HG03442 (cell line): Measurements from ENCODE around the gene CEMIP2.
"Not testable (repeated sequence)": the region's sequence is repeated elsewhere in the genome, so short reads cannot be mapped to it uniquely, and the experiment has no call there.

Experiments used
- ATAC-seq: cut with Tn5 transposase; IDR thresholded peaks from one replicate; pipeline ENCODE4 v1.9.1; 2021; ENCODE audit warnings: mild to moderate bottlenecking, moderate library complexity; ENCODE audit not compliant: unreplicated experiment

CEMIP2 gene

GRCh38 chr9:71710856-71711255 lies 57.5 kb downstream of the CEMIP2 start:
- no peak for ATAC-seq

DNA sequence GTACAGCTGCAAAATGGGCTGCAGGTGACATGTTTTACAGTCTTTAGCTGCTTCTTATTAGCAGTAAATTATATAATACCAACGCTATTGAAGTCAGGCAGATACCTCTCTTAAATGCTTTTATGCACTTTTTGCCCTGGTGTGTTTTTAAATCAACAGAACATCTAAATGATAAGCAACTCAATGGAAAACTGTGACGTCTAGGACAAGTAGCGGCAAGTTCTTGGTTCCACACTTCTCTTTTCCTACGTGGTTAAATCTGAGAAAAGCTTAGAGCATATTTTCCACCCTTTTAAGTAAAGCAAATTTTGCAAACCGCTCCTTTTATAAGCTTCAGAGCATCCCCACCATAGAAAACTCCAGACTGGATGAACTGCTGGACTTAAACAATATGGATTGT lies 58.1 kb downstream of the CEMIP2 start:
- no peak for ATAC-seq

DNA sequence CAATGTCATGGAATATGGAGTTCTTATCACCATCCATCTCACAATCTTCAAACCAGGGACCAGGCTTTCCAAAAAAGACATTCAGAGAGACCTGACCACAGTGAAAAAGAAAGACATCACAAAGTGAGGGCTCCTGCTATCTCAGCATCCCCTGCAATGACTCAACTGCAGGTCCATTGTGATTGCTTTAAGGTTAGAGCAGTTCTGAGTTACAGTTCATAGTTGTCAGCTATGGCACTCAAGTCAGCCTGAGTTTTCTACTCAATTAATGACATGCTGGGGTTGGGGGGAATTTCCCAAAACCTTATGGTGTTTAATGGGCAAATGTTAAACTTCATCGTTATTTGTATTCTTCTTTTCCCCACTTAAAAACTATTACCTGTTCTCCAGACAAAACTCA lies 58.9 kb downstream of the CEMIP2 start:
- no peak for ATAC-seq

- ATAC-seq, result no peak
Measured at GRCh38 chr9:71706176-71706575, 62.1 kb downstream of the CEMIP2 start.

DNA sequence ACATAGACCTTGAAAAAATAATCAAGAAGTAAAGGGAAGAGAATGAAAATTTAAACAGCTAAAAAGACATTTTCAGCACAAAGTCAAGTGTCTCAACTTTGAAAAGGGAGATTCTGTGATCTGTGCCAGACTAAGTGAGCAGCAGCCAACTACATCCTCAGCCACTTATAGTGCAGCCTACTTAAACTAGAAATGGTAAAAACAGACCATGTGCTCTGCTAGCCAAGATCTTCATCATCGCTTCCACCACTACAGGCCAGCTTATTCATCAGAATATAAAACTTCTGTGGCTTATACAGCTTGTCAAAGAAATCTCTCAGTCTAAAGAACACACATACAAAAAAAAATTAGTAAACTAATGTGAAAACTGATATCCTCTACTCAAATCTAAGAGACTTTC lies 63.5 kb downstream of the CEMIP2 start:
- ATAC-seq, result no peak

DNA sequence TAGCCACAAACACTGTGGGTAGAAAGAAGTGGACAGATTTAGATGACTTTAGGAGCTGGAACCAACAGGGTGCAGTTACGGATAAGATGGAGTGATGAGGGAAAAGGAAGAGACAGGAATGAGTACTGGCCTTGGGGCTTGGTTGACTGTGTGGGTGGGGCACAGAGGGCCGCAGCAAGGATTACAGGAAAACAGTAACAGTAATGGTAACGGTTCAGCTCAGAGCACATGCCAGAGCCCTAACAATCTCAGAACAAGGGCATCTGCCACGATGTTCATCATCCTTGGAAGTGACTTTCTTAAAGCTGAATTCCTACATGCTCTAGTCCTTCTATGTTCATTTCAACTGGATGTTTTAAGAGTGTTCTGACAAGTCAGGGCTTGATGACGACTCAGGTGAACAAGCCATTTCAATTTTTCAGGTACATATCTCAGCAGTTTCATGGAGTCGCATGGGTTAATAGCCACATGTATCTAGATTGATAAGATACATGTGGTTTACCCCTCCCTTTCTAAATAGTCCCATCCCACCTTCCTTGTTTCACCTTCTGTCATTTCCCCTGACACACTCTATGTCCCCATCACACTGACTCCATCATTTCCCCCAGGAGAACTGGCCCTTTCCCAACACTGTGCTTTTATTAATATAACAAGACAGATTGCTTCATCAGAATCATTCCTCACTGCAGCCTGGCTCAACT lies 65.0 kb downstream of the CEMIP2 start:
- no peak for ATAC-seq

DNA sequence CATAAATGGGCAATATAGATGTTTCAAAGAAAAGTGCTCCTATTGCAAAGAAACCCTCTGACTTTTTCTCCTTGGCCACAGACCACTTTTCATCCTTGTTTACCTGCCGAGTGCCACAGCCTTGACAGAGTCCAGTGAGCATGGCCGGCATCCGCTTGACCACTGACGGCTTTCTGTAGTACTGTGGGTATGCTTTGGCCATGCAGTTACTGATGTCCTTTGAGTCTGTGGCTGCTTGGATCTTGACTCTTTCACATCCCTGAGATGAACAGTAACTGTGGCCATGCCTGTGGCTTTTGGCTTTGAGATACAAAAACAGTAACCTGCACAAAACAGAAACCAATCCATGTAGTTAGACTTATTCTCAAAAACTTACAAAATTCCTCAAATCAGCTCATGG lies 70.4 kb downstream of the CEMIP2 start:
- no peak for ATAC-seq

- ATAC-seq, result no peak
Measured at GRCh38 chr9:71694332-71694731, 74.0 kb downstream of the CEMIP2 start.

- no peak for ATAC-seq
Measured at GRCh38 chr9:71693607-71694006, 74.7 kb downstream of the CEMIP2 start.

DNA sequence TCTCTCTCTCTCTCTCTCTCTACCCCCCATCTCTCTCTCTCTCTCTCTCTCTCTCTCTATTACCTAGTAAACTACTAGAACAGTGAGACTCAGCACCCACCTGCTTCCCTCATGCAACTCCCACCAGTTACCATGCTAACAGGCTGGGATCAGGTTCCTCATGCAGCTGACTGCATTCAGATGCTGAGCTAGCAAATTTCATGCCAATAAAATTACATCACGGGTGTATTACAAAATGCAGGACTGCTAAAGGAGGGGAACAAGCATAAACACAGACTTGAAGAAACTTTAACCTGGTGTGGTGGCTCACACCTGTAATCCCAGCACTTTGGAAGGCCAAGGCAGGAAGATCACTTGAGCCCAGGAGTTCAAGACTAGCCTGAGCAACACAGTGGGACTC lies 76.0 kb downstream of the CEMIP2 start:
- ATAC-seq, result no peak

DNA sequence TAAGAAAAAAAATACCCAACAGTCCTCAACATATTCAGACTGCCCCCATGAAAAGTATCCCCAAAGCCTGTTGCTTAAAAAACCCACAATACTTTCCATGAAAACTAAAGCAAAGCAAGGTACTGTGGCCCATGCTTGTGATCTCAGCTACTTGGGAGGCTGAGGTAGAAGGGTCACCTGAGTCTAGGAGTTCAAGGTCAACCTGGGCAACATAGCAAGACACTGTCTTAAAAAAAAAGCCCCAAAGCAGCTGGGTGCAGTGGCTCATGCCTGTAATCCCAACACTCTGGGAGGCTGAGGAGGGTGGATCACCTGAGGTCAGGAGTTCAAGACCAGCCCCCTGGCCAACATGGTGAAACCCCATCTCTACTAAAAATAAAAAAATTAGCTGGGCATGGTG lies 76.7 kb downstream of the CEMIP2 start:
- ATAC-seq, result not testable (repeated sequence)

- ATAC-seq, result no peak
Measured at GRCh38 chr9:71690689-71691435, 77.5 kb downstream of the CEMIP2 start.

GRCh38 chr9:71690063-71690688 lies 78.1 kb downstream of the CEMIP2 start:
- ATAC-seq, result no peak

- ATAC-seq, result no peak
Measured at GRCh38 chr9:71687676-71688075, 80.6 kb downstream of the CEMIP2 start.

- ATAC-seq, result no peak
Measured at GRCh38 chr9:71685988-71686387, 82.3 kb downstream of the CEMIP2 start.

DNA sequence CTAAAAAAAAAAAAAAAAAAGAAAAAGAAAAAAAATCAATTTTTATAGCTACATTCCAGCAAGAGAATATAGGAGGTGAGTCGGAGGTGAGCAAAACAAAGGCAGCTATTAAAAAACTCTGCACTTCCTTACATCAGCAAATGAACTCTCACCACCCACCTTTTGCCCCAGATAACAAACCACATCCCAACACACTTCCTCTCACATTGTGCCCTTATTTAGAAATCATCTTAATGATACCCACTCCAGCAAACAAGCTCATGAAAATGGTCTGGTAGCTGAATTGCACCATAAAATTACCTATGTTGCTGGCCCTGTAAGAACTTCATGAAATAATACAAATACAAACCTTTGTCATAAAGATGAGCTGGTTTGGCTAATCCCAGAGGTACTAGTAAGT lies 82.9 kb downstream of the CEMIP2 start:
- ATAC-seq, result peak; percentile 52

DNA sequence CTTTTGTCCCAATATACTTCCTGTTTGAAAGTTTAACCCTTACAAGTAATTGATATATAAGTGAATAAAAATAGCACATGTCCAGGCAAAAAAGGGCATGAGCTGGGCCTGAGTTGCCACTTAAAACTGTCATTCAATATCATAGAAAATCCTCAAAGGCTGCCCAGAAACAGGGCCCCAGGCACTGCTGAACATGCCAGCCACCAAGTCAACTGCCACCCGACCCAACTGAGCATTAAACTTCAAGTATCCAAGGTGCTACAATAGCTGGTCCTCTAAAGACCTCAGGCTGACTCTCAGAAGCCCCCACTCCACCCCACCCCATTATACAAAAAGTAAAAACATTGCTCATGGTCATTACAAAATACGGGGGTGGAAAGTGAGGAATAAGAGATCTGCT lies 83.7 kb downstream of the CEMIP2 start:
- no peak for ATAC-seq

- no peak for ATAC-seq
Measured at GRCh38 chr9:71683598-71684235, 84.6 kb downstream of the CEMIP2 start.

DNA sequence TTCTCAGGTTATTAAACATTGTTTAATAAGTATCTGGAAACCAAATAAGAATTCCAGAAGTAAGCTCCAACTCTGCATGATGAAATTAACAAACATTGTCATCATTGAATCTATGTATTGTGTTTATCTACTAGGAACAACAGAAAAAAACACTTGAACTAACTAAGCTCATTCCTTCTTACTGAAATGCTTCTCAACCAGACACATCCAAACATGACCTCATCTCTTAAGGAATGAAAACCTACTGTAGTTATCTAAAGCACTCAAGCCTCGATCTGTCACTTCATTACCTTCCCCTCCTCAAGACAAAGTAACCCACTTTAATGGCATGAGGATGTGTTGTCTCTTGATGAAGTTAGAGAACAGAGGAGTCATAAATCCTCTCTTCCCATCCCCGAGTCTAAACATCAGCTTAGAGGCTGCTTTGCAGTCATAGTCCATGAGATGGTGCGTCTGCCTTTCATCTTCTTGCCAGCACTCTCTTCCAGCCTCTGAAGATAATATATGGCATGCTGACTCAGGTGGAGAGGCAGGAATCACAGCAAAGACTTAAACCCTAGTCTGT lies 86.5 kb downstream of the CEMIP2 start:
- ATAC-seq, result no peak

DNA sequence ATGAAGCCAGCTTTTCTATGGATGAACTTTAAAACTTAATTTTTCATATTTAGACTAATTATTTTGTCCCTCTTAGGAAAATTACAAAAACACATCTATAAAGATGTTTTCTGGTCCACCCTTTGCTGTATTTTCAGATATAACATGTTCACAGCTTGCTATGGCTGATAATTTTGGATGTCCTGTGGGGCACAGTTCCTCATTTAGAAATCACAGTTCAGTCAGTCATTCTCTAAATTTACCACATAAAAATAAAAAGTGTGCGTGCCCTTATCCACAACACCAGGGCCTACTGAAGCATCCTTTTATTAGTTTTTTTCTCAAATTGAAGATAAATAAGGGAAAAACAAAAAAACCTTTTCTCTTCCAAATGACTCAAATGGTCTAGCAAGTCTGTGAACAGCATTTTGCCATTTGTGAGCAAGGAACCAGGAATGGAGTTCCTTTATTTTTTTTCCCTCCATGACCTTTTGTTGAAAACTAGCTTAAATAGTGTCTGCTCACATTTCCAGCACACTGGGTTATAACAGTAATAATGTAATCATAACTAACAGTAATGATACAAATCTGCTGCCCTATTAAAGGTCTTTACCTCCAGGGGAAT lies 87.1 kb downstream of the CEMIP2 start:
- ATAC-seq, result peak; percentile 45
